HepG2 (cell line): ENCODE measurements around the gene NEURL3. TPM values are rescaled to one million over a fixed set of nuclear protein-coding genes. Genes with fewer than 3 reads are reported as not detected.

Experiments used
- AHDC1 ChIP-seq: sonication (generic); formaldehyde crosslinking; IDR thresholded peaks from 2 replicates; pipeline ENCODE4 v1.5.1; 2020; ENCODE audit warnings: mild to moderate bottlenecking, missing genetic modification reagents, borderline replicate concordance
- CAMTA2 ChIP-seq: sonication (generic); formaldehyde crosslinking; IDR thresholded peaks from 2 replicates; pipeline ENCODE4 v1.4.0; 2020; ENCODE audit warnings: mild to moderate bottlenecking, missing genetic modification reagents, borderline replicate concordance
- CBX1 ChIP-seq: IDR thresholded peaks from one replicate; pipeline ENCODE4 v1.6.1; 2016; ENCODE audit warnings: antibody characterized with exemption, low read depth
- CREM ChIP-seq, 2 experiments: sonication (generic) in 1 of 2; formaldehyde crosslinking in 1 of 2; IDR thresholded peaks; 2 replicates each; pipeline versions ENCODE4 v1.4.0 to v1.6.1; 2016 to 2020; ENCODE audit warnings: antibody characterized with exemption in 1 of 2, mild to moderate bottlenecking in 1 of 2, missing genetic modification reagents in 1 of 2
- CTCF ChIP-seq: sonication (generic); formaldehyde crosslinking; IDR thresholded peaks from 2 replicates; pipeline ENCODE4 v1.5.0; 2020; ENCODE audit warnings: mild to moderate bottlenecking, missing genetic modification reagents, moderate library complexity
- E2F5 ChIP-seq: sonication (generic); formaldehyde crosslinking; conservative IDR thresholded peaks from 2 replicates; pipeline ENCODE4 v1.4.0; 2020; ENCODE audit warnings: missing genetic modification reagents
- GFI1 ChIP-seq: sonication (generic); formaldehyde crosslinking; IDR thresholded peaks from 2 replicates; pipeline ENCODE4 v1.5.0; 2020; ENCODE audit warnings: missing genetic modification reagents, mild to moderate bottlenecking, borderline replicate concordance
- KAT7 ChIP-seq: IDR thresholded peaks from 2 replicates; pipeline ENCODE4 v1.6.1; 2018; ENCODE audit warnings: borderline replicate concordance, missing compliant biosample characterization
- MTERF4 ChIP-seq: sonication (generic); formaldehyde crosslinking; IDR thresholded peaks from 2 replicates; pipeline ENCODE4 v1.8.0; 2023; ENCODE audit warnings: mild to moderate bottlenecking, missing genetic modification reagents
- RELA ChIP-seq: sonication (generic); formaldehyde crosslinking; IDR thresholded peaks from 2 replicates; pipeline ENCODE4 v1.4.0; 2020; ENCODE audit warnings: missing genetic modification reagents
- SRF ChIP-seq: IDR thresholded peaks from 2 replicates; pipeline ENCODE4 v1.6.1; 2011; ENCODE audit warnings: mild to moderate bottlenecking, low read depth, low read length, moderate library complexity
- XRCC5 ChIP-seq: fragments of 200-400 bp; formaldehyde crosslinking; optimal IDR thresholded peaks from 2 replicates; pipeline ENCODE3; 2017; ENCODE audit warnings: mild to moderate bottlenecking, low read length
- ZC3H4 ChIP-seq: sonication (generic); formaldehyde crosslinking; IDR thresholded peaks from 2 replicates; pipeline ENCODE4 v1.4.0; 2020; ENCODE audit warnings: missing genetic modification reagents, borderline replicate concordance
- ZNF234 ChIP-seq: sonication (generic); formaldehyde crosslinking; conservative IDR thresholded peaks from 2 replicates; pipeline ENCODE4 v1.5.1; 2020; ENCODE audit warnings: mild to moderate bottlenecking, missing genetic modification reagents
- ZNF432 ChIP-seq: sonication (generic); formaldehyde crosslinking; IDR thresholded peaks from 2 replicates; pipeline ENCODE4 v1.5.0; 2020; ENCODE audit warnings: missing genetic modification reagents, mild to moderate bottlenecking, borderline replicate concordance
- ZNF513 ChIP-seq: sonication (generic); formaldehyde crosslinking; conservative IDR thresholded peaks from 2 replicates; pipeline ENCODE4 v1.5.0; 2020; ENCODE audit warnings: missing genetic modification reagents
- ZNF552 ChIP-seq: sonication (generic); formaldehyde crosslinking; IDR thresholded peaks from 2 replicates; pipeline ENCODE4 v1.9.0; 2022; ENCODE audit warnings: missing genetic modification reagents, mild to moderate bottlenecking, borderline replicate concordance
- polyA plus RNA-seq, 8 experiments: library from polyadenylated mRNA; depleted of rRNA in 3 of 8; stranded (reverse) in 7 of 8; unstranded in 1 of 8; fragments of >200 nt; fragmentation: Illumina TruSeq in 4 of 8; extraction: Trizol in 4 of 8; gene quantifications; 2 replicates each; pipeline versions ENCODE4 v1.2.1 to v1.2.3, GENCODE V29; 2011 to 2016; ENCODE audit warnings: low read depth in 4 of 8, missing spikeins in 1 of 8, mixed read lengths in 1 of 8; ENCODE audit not compliant: insufficient read depth in 1 of 8
- total RNA-seq, 5 experiments: library from RNA; depleted of rRNA; stranded (reverse); fragments of >200 nt; fragmentation: Illumina TruSeq; extraction: Trizol; gene quantifications; 2 replicates each; pipeline ENCODE4 v1.2.3, GENCODE V29; 2016; ENCODE audit warnings: low read depth in 1 of 5

Gene NEURL3
- total and polyA plus RNA-seq, 2 of the 13 experiments (the other 11 are each of a cell fraction or from before 2014, with no cell fraction given), result 0.16 to 1.2 TPM

GRCh38 chr2:96501886-96502810, 3.0 kb downstream of the NEURL3 start (continued):
- TF ChIP-seq ZC3H4 (CRISPR knock-in tag) (no peak), AHDC1 (no peak), RELA (CRISPR knock-in tag) (0 out of 2 replicates have a peak, but pooled peaks have one; percentile 2), KAT7 (CRISPR knock-in tag) (no peak), GFI1 (CRISPR knock-in tag) (no peak; the same call in 1 of the 2 replicates), ZNF513 (CRISPR knock-in tag) (no peak), SRF (no peak), ZNF234 (no peak), ZNF552 (CRISPR knock-in tag) (no peak), CAMTA2 (CRISPR knock-in tag) (peak; percentile 90; the same call in 1 of the 2 replicates), MTERF4 (CRISPR knock-in tag) (no peak), CTCF (CRISPR knock-in tag) (peak; percentile 15; the same call in 1 of the 2 replicates), CREM (IDR thresholded peaks at IDR 0.05) (no peak), CREM (CRISPR knock-in tag; IDR thresholded peaks at IDR 0.05) (no peak), XRCC5 (no peak), ZNF432 (peak; percentile 69), CBX1 (no peak), E2F5 (no peak)
